Right lobe of liver (tissue), 4 donors: ENCODE measurements around the gene CAVIN1.

Source experiments
- POLR2A ChIP-seq: fragments of 450-650 bp; IDR thresholded peaks from one replicate; pipeline ENCODE4 v1.6.1; 2017; ENCODE audit warnings: antibody characterized with exemption, mild to moderate bottlenecking
- TF ChIP-seq, protein P1 (sequence below), 4 donors: fragments of 200-600 bp in 3 of 4; fragments of 450-650 bp in 1 of 4; IDR thresholded peaks; one replicate each; pipeline versions ENCODE4 v1.5.1 to v1.8.0; 2016 to 2022; ENCODE audit warnings: antibody characterized with exemption in 4 of 4, mild to moderate bottlenecking in 2 of 4
- donor health status: DM: no; HTN: no; CAD: no.
- donor health status: DM: no; HTN: no; CAD: no.
- donor health status: DM: no; HTN: yes; CAD: no.

DNA sequence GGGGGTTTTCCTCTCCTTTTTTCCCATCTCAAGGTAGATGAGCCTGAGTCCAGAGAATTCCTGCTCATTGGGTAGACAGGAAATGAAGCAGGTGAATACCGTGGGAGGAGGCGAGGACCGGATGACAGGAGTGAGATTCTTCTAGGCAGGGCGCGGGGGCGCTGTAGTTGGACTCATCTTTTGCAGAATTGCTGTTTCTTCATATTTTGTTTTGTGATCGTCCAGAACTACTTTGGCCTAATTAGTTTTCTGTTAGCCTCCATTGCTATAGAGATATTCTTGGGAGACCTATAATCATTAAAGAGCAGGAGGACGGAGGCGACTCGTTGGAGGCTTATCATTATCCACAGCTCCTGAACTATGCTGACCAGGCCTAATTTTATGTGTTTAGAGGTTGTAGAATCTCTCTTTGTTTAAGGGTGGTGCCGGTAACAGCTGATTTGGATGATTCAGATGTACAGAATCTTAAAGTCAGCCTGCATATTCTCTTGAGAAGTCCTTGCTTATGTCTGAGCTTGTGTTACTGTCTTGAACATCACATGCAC lies 36.3 kb upstream of the CAVIN1 start:
- TF ChIP-seq POLR2A, result no peak
- TF ChIP-seq, protein P1, sequence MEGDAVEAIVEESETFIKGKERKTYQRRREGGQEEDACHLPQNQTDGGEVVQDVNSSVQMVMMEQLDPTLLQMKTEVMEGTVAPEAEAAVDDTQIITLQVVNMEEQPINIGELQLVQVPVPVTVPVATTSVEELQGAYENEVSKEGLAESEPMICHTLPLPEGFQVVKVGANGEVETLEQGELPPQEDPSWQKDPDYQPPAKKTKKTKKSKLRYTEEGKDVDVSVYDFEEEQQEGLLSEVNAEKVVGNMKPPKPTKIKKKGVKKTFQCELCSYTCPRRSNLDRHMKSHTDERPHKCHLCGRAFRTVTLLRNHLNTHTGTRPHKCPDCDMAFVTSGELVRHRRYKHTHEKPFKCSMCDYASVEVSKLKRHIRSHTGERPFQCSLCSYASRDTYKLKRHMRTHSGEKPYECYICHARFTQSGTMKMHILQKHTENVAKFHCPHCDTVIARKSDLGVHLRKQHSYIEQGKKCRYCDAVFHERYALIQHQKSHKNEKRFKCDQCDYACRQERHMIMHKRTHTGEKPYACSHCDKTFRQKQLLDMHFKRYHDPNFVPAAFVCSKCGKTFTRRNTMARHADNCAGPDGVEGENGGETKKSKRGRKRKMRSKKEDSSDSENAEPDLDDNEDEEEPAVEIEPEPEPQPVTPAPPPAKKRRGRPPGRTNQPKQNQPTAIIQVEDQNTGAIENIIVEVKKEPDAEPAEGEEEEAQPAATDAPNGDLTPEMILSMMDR (IDR thresholded peaks at IDR 0.05), result peak in 3 of 4 donors; percentile 37 to 44 (median 44)
